WI38 (cell line): ENCODE results near the gene TRIM75.
"Not testable (repeated sequence)": the region's sequence is repeated elsewhere in the genome, so short reads cannot be mapped to it uniquely, and the experiment has no call there.

ENCODE experiments used
- H3K4me3 ChIP-seq: 2 replicates; pipeline ENCODE4 v1.5.1; 2011; ENCODE audit warnings: low read depth, mild to moderate bottlenecking, control low read depth, low read length
- CTCF ChIP-seq: IDR thresholded peaks from 2 replicates; pipeline ENCODE4 v1.5.1; 2012; ENCODE audit warnings: low read depth, mild to moderate bottlenecking, control low read depth, low read length

The TRIM75 gene

DNA sequence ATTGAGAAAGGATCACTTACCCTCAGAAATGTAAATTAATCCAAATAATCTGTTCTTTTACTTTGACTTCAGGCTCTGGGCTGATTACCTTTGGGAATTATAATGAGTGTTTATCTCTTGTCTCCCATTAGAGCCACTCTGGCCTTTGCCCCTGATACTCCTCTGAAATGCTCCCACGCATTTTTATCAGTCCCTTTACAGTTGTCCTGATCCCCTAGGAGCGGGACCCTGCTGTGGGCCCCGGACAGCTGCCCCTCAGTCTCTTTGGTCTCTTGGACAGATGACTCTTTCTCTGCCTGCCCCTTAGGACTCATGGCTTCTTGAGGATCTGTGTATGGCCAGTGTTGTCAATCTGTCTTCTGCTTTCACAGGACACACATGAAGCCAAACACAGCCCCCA, 1.0 kb upstream of the TRIM75 start:
- no peak overlapping the region for H3K4me3 ChIP-seq
- TF ChIP-seq CTCF: no peak

DNA sequence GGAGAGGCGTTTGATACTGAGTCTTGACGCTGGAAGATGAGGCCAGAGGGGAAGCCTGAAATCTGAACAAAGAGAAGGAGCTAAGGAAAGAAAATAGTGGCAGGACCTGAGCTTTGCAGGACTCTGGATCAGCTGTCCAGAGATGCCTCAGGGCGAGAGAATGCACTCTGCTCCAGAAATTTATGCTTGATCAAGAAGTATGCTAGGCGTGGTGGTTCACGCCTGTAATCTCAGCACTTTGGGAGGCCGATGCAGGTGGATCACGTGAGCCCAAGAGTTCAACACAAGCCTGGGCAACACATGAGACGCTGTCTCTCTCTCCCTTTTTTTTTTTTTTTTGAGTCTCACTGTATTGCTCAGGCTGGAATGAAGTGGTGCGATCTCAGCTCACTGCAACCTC, 1.9 kb downstream of the TRIM75 start:
- H3K4me3 ChIP-seq: no peak overlapping the region
- TF ChIP-seq CTCF: no peak

- no peak overlapping the region for H3K4me3 ChIP-seq
- no peak for TF ChIP-seq CTCF
Measured at GRCh38 chr4:165058666-165059065, 5.0 kb downstream of the TRIM75 start.

DNA sequence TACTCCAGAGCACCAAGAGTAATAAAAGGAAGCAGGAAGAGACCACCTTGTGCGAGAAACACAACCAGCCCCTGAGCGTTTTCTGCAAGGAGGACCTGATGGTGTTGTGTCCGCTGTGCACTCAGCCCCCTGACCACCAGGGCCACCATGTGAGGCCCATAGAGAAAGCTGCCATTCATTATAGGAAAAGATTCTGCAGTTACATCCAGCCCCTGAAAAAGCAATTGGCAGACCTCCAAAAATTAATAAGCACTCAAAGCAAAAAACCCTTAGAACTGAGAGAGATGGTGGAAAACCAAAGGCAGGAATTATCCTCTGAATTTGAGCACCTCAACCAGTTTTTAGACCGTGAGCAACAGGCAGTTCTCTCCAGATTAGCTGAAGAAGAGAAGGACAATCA, 5.7 kb downstream of the TRIM75 start:
- H3K4me3 ChIP-seq: no peak overlapping the region
- no peak for TF ChIP-seq CTCF

GRCh38 chr4:165060938-165061337, 7.3 kb downstream of the TRIM75 start:
- no peak for TF ChIP-seq CTCF
- H3K4me3 ChIP-seq: no peak overlapping the region

DNA sequence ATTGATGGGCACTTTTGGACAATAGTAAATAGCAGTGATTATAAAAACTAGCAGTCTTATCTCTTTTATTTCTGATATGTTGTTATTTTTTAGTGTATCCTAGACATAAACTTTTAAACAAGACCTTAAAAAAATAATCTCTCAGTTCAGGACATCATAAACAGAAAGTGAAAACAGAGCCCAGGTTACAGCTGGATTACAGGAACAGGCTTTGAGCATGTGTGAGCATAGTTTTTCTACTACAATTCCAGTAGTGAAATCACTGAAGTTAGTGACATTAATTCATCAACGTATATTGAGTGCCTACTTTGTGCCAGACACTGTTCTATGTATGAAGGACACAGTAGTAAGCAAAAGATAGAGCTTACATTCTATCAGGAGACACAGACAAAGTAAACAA, 16.9 kb downstream of the TRIM75 start:
- H3K4me3 ChIP-seq: no peak overlapping the region

GRCh38 chr4:165073346-165073745, 19.7 kb downstream of the TRIM75 start:
- not testable (repeated sequence) for H3K4me3 ChIP-seq

More for the DNA sequence above, 16.9 kb downstream of the TRIM75 start:
- no peak for TF ChIP-seq CTCF

DNA sequence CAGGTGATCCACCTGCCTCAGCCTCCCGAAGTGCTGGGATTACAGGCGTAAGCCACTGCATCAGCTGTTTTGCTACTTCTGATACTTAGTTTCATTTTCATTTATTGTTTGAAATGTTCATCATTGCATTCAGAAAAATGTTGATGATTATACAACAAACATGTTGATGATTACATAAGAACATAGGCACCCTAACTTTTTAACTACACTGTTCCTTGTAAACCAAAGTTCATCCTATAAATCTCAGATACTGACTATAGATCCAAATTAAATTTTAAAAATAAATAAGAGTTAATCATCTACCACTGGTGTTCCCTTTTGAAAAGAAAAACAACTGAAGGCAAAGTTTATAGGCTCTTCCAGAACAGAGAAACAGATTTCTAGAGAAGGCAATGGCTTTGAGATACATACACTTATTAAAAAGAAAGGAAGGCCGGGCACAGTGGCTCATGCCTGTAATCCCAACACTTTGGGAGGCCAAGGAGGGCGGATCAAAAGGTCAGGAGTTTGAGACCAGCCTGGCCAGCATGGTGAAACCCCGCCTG, 23.4 kb downstream of the TRIM75 start:
- no peak overlapping the region for H3K4me3 ChIP-seq
- TF ChIP-seq CTCF: no peak
